Measurements from ENCODE around the gene CENPQ.

CENPQ gene

GRCh38 chr6:49506569-49507111, 43.5 kb downstream of the CENPQ start:
- no peak for DNase-seq (ENCODE audit: low read depth)

GRCh38 chr6:49509342-49509741, 46.2 kb downstream of the CENPQ start:
- DNase-seq (ENCODE audit: low read depth): no peak

DNA sequence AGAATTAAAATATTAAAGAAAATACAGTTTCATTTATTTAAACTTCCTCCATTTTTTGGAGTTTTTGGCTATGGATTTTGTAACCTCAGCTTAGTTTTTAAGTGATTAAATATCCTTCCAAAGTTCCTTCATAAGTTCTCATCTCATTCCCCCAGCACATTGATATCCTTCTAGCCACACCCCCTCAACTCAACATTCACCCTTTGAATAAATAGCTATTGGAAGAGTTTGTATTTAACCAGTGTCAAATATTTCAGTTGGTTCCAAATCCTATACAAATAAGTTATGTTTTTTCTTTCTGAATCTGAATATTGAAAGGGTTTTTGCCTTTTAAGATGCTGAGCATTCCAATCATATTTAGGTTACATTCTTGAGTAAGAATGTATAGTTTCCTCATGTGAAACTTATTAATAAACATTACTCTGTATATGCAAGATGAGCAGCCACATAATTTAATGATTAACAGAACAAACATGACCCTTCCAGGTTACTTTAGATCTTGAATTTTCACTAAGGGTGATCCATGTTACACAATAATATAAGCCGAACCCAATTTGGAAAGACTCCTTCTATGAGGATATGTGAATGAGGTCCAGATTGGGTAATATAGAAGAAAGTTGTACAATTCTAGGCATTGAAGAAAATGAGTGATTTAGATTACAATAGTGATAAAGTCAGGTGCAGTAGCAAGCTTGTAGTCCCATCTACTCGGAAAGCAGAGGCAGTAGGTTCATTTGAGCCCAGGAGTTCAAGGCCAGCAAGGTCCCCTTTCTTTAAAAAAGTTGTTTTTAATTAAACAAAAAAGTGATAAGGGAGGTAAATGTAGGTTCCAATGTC, 50.2 kb downstream of the CENPQ start:
- no peak for DNase-seq (ENCODE audit: low read depth)

- DNase-seq (ENCODE audit: low read depth): no peak
These were observed 51.7 kb downstream of the CENPQ start for GRCh38 chr6:49514571-49515484.

DNA sequence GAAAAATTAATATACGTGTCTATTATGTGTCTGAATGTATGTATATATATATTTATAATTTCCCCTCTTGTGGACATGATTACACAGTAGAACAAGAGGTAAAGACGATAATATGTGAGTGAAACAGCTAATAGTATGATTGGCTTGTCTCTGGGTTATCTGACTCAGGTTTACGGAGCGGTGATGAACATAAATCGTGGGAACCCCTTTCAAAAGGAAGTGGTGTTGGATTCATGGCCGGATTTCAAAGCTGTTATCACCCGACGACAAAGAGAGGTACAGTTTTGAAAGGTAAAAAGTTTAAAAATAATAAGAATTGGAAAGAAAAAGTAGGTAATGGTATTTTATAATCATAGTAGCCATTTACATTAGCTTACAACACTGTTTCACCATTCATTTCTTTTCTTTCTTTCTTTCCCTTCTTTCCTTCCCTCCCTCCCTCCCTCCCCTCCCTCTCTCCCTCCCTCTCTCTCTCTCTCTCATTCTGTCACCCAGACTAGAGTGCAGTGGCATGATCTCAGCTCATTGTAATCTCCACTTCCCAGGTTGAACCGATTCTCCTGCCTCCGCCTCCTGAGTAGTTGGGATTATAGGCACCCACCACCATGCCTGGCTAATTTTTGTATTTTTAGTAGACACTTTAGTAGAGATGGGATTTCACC, 52.4 kb downstream of the CENPQ start:
- no peak for DNase-seq (ENCODE audit: low read depth)

GRCh38 chr6:49516147-49516505, 53.0 kb downstream of the CENPQ start:
- DNase-seq (ENCODE audit: low read depth): no peak

DNA sequence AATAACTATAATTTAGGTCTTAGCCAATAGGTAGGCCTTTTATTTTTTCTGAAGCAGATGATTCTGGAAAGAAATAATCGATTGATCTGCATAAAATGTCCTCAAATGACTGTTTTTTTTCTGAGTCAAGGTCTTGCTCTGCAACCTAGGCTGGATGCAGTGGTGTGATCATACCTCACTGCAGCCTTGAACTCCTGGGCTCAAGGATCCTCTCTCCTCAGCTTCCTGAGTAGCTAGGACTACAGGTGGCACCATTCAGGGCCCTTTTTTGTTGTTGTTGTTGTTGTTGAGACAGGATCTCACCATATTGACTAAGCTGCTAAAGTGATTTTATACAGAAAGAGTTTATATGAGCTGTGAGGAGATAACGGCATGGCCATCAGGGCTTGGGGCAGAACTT, 54.7 kb downstream of the CENPQ start:
- DNase-seq (ENCODE audit: low read depth): no peak

GRCh38 chr6:49519660-49520059, 56.5 kb downstream of the CENPQ start:
- DNase-seq (ENCODE audit: low read depth): no peak

GRCh38 chr6:49522710-49523593, 59.8 kb downstream of the CENPQ start:
- no peak for DNase-seq (ENCODE audit: low read depth)

DNA sequence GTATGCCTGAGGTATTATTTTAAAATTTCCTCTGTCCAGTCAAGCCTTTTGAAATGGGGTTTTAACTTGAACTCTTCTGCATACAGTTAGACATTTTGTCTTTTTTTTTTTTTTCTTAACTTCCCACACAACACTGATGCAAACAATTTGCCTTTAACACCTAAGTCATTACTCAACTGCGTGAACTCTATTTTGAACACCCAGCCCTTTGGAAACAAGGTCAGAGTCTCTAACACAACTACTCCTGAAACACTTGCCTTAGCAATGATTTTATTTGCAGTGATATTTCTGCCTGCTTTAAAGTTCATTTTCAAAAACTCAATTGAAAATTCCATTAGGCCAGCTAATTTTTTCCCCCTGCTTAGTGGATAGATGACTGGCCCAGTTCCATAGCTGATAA, 60.7 kb downstream of the CENPQ start:
- DNase-seq (ENCODE audit: low read depth): no peak

DNA sequence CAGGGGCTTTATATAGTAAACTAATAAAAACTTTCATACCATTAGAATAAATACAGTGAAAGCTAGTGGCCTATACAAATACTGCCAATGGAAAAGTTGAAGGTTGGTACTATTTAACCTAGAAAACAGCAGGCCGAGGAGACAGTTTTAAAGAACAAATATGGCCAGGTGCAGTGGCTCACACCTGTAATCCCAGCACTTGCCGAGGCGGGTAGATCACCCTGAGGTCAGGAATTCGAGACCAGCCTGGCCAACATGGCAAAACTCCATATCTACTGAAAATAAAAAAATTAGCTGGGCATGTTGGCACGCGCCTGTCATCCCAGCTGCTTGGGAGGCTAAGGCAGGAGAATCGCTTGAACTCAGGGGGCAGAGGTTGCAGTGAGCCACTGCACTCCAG, 61.4 kb downstream of the CENPQ start:
- no peak for DNase-seq (ENCODE audit: low read depth)

DNA sequence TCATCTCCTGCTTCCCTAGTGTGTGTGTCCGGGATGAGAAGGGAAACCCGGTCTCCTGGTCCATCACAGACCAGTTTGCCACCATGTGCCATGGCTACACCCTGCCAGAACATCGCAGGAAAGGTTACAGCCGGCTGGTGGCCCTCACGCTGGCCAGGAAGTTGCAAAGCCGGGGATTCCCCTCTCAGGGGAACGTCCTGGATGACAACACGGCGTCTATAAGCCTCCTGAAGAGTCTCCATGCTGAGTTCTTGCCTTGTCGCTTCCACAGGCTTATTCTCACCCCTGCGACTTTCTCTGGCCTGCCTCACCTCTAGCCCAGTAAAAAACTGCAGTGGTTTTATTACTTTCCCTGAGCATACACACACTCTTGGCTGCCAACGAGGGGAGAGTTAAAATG, 63.4 kb downstream of the CENPQ start:
- no peak for DNase-seq (ENCODE audit: low read depth)

DNA sequence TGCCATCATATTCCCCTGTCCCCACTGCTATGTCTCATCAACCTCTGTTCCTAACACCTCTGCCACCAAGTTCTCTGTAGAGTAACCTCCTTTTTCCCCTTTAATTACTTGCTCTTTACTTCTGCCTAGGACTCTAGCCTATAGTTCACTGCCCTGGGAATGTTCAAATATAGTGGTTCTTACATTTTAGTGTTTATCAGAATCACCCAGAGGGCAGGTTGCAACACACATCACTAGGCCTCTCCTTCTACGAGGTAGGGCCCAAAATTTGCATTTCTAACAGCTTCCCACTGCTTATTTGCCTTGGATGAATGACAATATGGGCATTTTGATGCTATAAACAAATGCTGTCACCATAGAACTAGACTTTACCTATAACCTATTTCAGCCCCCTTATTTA, 64.2 kb downstream of the CENPQ start:
- no peak for DNase-seq (ENCODE audit: low read depth)

DNA sequence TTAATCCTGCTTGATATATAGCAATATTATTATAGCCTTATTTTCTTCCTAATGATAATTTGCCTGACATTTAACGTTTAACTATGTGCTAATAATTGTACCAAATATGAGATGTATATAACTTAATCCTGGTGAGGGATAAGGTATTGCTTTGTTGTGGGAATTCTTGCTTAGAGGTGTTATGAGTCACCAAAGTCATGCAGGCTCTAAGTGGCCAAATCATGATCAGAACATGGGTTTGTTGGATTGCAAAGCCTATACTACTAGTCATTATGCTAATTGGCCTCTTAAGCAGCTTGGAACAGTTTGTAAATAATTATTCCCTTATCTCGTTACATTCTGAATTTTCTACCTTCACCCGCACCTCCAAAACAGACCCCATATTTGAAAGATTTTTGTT, 65.4 kb downstream of the CENPQ start:
- no peak for DNase-seq (ENCODE audit: low read depth)

GRCh38 chr6:49530141-49530776, 67.1 kb downstream of the CENPQ start:
- no peak for DNase-seq (ENCODE audit: low read depth)

DNA sequence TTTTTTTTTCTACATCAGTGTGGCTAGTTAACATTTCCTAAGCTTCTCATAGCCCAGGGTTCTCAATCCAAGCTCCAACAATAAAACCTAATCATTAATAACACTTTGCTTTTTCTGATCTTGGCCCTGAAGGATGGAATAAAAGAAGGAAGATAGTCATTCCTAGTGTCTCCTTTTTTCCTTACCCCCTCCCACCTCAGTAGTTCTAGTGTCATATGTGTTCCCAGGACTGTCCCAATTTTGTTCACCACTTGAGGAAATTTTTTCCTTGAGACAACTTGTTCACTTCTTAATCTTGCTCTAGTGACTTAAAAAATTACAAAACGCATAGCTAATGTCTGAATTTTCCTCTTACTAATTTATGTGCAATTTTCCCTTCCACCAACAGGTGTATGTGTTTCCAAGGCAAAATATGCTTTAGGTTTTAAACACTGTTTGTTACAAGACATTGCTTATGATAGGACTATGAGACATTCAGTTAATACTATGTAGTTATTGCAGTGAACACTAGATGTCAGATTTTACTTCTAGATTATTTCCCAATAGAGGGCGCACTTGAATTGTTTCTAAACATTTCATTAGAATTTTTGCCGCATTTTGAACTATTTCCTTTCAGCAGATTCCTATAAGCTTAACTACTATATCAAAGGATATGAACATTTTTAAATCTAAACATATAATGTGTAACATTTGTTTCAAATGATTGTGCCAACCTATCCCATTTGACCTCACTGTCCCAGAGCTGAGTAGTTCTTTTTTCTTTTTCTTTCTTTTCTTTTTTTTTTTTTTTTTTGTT, 68.8 kb downstream of the CENPQ start:
- peak; percentile 37 for DNase-seq (ENCODE audit: low read depth)

DNA sequence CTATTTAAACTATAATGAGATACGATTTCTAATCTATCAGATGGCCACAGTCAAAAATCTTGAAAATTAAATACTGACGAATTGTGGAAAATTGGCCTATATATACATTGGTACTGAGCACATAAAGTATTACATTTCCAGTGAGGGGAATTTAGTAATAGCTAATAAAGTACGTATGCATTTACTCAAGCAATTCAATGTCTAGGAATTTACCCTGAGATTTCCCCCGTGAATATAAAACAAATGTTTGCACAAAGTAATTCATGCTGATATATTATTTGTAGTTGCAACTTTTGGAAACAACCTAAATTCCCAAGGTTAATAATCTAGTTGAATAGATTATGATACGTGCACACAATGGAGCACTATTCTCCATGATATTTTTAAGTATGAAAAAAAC, 72.6 kb downstream of the CENPQ start:
- no peak for DNase-seq (ENCODE audit: low read depth)

GRCh38 chr6:49539102-49539501, 75.9 kb downstream of the CENPQ start:
- DNase-seq (ENCODE audit: low read depth): no peak

GRCh38 chr6:49540614-49541013, 77.4 kb downstream of the CENPQ start:
- no peak for DNase-seq (ENCODE audit: low read depth)

GRCh38 chr6:49541210-49541724, 78.1 kb downstream of the CENPQ start:
- DNase-seq (ENCODE audit: low read depth): peak; percentile 85

All from GM04504 (cell line).